IPS DF 6.9 (cell line): ENCODE measurements around the gene MKLN1.

Source experiments
- DNase-seq: peaks from one replicate; pipeline ENCODE4 v3.0.0-alpha.2; 2013; ENCODE audit warnings: low read depth, low spot score
- H3K27ac ChIP-seq: one replicate; pipeline ENCODE4 v1.5.1; 2013; ENCODE audit warnings: low read length, control low read depth
- H3K27me3 ChIP-seq: 2 replicates; pipeline ENCODE4 v1.6.1; 2013; ENCODE audit warnings: mild to moderate bottlenecking, low read length; ENCODE audit not compliant: control insufficient read depth, insufficient read depth
- H3K36me3 ChIP-seq: 2 replicates; pipeline ENCODE4 v1.6.1; 2013; ENCODE audit warnings: low read length; ENCODE audit not compliant: control insufficient read depth, insufficient read depth
- H3K4me1 ChIP-seq: 2 replicates; pipeline ENCODE4 v1.6.1; 2013; ENCODE audit warnings: low read length; ENCODE audit not compliant: control insufficient read depth, insufficient read depth
- H3K4me3 ChIP-seq: 2 replicates; pipeline ENCODE4 v1.5.1; 2013; ENCODE audit warnings: mild to moderate bottlenecking, low read length
- H3K9me3 ChIP-seq: 2 replicates; pipeline ENCODE4 v1.6.1; 2013; ENCODE audit warnings: low read length, inconsistent platforms; ENCODE audit not compliant: control insufficient read depth, insufficient read depth
- WGBS: extraction: QIAGEN DNeasy Blood & Tissue Kit; methylation state at CpG from one replicate; pipeline ENCODE4 v1.1.7; 2013; ENCODE audit warnings: mixed read lengths, missing lambda C conversion rate; ENCODE audit not compliant: insufficient read length, insufficient coverage; 5-methylcytosine and 5-hydroxymethylcytosine counted together

Gene MKLN1

DNA sequence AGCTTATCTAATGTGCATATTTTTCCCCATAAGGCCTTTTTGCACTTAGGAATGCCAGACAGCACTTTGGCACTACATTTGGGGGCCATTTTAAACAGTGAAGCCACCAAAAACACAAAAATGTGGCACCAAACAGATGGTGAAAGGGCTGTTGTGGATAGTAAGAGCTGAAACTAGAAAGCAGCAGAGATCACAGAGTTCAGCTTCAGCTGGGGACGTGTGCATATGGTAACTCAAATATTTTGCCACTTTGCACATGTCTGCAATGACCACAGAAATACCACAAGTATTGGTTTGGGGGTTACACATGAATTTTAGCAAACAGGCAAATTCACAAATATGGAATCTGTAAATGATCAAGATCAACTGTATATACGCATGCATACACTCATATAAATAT lies 155.9 kb downstream of the MKLN1 start:
- DNase-seq: no peak
- no peak overlapping the region for H3K4me3 ChIP-seq
- WGBS: no CpG with 5 or more reads among the region's 2 CpGs
- H3K27ac ChIP-seq: no peak overlapping the region
- H3K9me3 ChIP-seq: no peaks in the 10 kb centered on the region
- no peaks in the 10 kb centered on the region for H3K36me3 ChIP-seq
- no peaks in the 10 kb centered on the region for H3K27me3 ChIP-seq
- no peaks in the 10 kb centered on the region for H3K4me1 ChIP-seq

DNA sequence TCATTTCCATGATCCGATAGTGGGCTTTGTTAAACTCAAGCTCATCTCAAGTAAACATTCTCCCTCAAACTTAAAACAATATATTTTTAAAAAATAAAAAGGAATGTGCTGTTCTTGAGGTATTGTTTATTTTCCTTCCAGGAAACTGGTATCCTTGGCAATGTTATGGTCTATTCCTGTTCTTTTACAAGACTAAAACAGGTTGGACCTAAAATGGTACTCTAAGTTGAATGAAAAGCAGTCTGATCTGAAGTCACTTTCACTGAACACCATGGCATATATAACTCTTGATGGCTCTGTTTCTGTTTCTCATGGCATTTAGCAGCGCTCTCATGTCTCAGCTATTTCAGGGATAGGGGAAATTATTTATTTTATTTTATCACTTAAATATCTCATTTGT lies 158.7 kb downstream of the MKLN1 start:
- H3K36me3 ChIP-seq: no peaks in the 10 kb centered on the region
- H3K4me3 ChIP-seq: no peak overlapping the region
- H3K27me3 ChIP-seq: no peaks in the 10 kb centered on the region
- H3K4me1 ChIP-seq: no peaks in the 10 kb centered on the region
- no peak overlapping the region for H3K27ac ChIP-seq
- no peaks in the 10 kb centered on the region for H3K9me3 ChIP-seq
- DNase-seq: no peak
- no CpG with 5 or more reads among the region's 2 CpGs for WGBS

DNA sequence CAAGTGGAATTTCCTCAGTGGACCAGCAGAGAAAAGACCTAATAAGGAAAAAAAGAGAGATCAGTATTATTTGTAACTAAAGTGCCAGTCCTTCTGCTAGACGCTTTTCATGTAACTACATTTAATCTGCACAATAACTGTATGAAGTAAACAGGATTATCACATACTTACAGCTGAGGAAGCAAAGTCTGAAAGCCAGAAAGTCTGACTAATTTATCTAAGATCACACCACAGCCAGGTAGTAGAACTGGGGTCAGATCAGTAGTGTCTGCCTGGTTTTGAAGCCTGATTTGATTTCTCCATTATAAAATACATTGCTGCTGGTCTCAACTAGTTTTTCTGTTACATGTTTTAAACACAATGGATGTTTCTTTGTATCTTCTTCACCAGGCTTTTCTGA lies 159.5 kb downstream of the MKLN1 start:
- no peaks in the 10 kb centered on the region for H3K4me1 ChIP-seq
- no peak overlapping the region for H3K27ac ChIP-seq
- DNase-seq: no peak
- H3K4me3 ChIP-seq: no peak overlapping the region
- WGBS: no CpG with 5 or more reads among the region's 1 CpG
- no peaks in the 10 kb centered on the region for H3K27me3 ChIP-seq
- H3K9me3 ChIP-seq: no peaks in the 10 kb centered on the region
- no peaks in the 10 kb centered on the region for H3K36me3 ChIP-seq

DNA sequence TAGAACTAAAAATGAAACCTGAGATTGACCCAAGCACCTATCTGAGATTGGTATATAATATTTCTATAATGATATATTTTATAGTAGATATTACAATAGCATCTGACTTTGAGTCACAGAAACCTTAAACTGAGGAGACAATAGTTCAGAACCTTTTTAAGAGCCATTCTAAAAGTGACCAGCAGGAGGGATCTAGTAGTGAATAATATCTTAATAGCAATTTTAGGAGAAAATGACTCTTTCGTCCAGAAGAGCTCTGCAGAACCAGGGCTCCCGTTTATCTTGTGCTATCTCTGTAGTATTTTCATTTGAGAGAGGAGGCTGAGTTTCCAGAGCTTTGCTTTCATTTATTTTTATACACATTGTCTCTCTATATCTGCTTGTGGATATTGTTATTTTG lies 160.7 kb downstream of the MKLN1 start:
- no peak for DNase-seq
- no peaks in the 10 kb centered on the region for H3K9me3 ChIP-seq
- WGBS: no CpG with 5 or more reads among the region's 2 CpGs
- H3K4me3 ChIP-seq: no peak overlapping the region
- no peaks in the 10 kb centered on the region for H3K36me3 ChIP-seq
- no peak overlapping the region for H3K27ac ChIP-seq
- no peaks in the 10 kb centered on the region for H3K27me3 ChIP-seq
- H3K4me1 ChIP-seq: no peaks in the 10 kb centered on the region

DNA sequence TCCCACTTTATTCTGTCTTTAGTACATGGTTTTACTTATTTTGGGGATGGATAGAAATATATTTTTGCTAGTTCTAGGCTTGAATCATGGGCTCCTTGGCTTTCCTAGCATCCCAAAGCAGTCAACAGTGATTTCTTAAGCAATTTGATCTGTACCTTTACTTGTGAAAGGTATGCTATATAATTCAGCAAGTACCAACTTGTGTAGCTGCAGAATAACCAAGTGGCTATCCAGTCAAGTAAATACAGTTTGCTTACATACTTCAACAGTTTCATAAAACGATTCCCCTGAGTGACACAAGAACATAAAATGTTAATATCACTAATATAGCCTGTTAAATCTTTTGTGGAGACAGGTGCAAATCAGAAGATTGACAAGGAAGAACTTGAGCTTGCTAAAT lies 161.5 kb downstream of the MKLN1 start:
- Histone ChIP-seq H3K4me1 (no peaks in the 10 kb centered on the region), H3K27me3 (no peaks in the 10 kb centered on the region), H3K4me3 (no peak overlapping the region), H3K36me3 (no peaks in the 10 kb centered on the region), H3K27ac (no peak overlapping the region), H3K9me3 (no peaks in the 10 kb centered on the region)
- WGBS: no CpG with 5 or more reads among the region's 1 CpG
- DNase-seq: no peak

DNA sequence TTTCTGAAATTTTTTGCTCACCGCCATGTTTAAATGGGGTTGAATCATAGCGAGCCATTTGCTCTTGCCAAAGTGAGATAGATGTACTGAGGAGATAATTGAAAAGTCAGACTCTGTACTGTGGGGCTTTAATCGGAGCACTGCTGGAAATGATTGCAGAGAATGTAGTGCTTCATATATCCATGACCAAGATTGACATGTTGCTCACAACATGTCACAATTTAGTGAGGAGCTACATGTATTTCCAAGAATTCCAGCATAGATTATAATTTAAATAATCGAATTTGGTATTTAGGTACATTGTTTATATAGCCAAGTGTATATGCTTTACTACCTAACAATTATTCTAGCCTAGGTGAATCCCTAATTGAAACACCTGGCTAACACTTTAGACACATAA lies 162.2 kb downstream of the MKLN1 start:
- Histone ChIP-seq H3K27ac (no peak overlapping the region), H3K4me1 (no peaks in the 10 kb centered on the region), H3K36me3 (no peaks in the 10 kb centered on the region), H3K4me3 (no peak overlapping the region), H3K9me3 (no peaks in the 10 kb centered on the region), H3K27me3 (no peaks in the 10 kb centered on the region)
- no peak for DNase-seq
- no CpG with 5 or more reads among the region's 4 CpGs for WGBS

DNA sequence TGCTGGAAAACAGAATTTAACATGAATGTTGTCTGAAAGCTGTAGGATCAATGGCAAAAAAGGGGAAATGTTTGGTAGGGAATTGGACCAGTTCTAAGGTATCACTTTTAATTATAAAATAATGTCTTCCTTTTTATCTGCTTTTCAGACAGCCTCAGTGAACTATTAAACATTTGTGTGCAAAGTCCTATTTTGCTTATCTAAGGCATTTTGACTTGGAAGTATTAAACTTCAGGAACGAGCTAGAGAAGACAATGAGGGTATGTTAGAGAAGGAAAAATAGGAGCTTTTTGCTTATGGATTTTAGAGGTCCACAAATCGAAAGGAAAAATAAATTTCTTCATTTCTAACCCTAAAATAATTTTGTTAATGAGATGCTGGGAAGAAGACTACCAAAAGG lies 165.4 kb downstream of the MKLN1 start:
- Histone ChIP-seq H3K4me1 (no peaks in the 10 kb centered on the region), H3K9me3 (no peaks in the 10 kb centered on the region), H3K4me3 (no peak overlapping the region), H3K27me3 (no peaks in the 10 kb centered on the region), H3K27ac (no peak overlapping the region), H3K36me3 (peaks cover 2% of the 10 kb centered on the region; the same call in 1 of the 2 replicates)
- no CpG with 5 or more reads among the region's 2 CpGs for WGBS
- no peak for DNase-seq

DNA sequence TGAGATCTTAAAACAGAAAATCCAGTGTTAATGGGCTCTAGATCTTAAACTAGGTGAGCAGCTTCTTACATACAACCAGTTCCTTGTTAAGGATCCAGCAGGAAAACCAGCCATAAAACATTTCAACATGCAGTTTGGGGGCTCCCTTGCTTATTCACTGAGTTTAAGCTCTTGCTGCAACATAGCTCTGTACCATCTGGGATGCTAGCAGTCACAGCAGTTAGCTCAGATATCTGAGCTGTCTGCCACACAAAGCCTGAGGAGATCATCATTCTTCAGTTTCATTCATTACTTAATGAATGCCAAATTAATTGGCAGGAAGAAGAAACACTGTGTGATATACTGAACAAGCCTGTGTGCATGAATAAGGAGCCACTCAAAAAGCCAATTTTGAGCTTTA lies 165.9 kb downstream of the MKLN1 start:
- Histone ChIP-seq H3K27me3 (no peaks in the 10 kb centered on the region), H3K4me3 (no peak overlapping the region), H3K4me1 (no peaks in the 10 kb centered on the region), H3K36me3 (peaks cover 5% of the 10 kb centered on the region; the same call in 1 of the 2 replicates), H3K27ac (no peak overlapping the region), H3K9me3 (no peaks in the 10 kb centered on the region)
- no peak for DNase-seq

DNA sequence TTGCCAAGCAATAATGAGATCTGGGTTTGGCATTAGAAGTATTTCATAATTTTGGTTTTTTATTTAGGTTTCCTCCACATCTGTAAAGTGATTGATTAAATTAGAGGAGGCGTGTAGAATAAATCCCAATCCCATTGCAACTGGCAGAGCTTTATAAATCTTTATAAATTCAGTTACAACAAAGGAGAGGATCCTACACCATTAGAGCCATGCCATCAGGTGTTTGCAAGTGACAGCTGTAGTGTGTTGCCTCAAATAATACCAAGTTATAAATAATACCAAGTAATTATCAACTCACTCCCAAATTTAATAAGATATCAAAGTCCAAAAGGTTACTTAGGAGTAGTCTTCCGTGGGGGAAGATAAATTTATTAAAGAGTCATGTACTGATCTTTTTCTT lies 166.5 kb downstream of the MKLN1 start:
- H3K4me1 ChIP-seq: no peaks in the 10 kb centered on the region
- WGBS: no CpG with 5 or more reads among the region's 2 CpGs
- DNase-seq: no peak
- H3K27me3 ChIP-seq: no peaks in the 10 kb centered on the region
- H3K27ac ChIP-seq: no peak overlapping the region
- no peak overlapping the region for H3K4me3 ChIP-seq
- H3K9me3 ChIP-seq: no peaks in the 10 kb centered on the region
- peaks cover 10% of the 10 kb centered on the region; the same call in 1 of the 2 replicates for H3K36me3 ChIP-seq

DNA sequence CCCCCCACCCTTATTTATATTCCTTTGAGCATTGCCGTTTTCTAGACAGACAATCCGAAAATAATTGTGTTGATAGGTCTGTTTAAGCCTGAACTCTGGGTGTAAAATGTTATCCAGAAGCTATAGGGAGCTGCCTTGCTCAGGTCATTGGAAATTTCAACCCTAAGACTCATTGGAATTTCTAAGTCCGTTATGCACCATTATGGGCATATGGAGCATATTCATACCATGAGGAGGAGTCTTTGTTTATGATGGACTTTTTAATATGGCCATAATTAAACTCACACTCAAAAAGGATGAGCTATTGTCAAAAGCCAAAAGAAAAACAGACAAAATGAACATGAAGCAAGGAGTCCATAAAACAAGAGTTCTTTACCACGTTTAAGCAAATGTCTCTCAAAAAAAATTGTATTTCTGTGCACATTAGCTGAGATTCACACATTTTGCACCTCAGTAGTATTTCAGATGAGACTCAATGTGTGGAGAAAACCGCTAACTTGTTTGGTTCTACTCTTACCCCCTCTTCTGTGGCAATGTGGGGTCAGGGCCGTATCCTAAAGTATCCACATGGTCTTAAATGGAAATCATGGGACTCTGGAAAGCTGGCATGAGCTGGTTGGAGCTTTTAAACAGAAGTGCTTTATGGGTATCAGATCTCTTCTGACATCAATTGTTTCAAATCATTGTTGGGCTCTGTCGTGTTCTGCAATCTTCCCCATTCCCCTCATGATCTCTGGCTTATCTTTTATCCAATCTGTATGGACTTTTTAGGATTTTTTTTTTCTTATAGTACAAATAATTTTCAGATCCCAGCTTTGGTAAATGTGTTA lies 168.2 kb downstream of the MKLN1 start:
- peaks cover 20% of the 10 kb centered on the region; the same call in 1 of the 2 replicates for H3K36me3 ChIP-seq

DNA sequence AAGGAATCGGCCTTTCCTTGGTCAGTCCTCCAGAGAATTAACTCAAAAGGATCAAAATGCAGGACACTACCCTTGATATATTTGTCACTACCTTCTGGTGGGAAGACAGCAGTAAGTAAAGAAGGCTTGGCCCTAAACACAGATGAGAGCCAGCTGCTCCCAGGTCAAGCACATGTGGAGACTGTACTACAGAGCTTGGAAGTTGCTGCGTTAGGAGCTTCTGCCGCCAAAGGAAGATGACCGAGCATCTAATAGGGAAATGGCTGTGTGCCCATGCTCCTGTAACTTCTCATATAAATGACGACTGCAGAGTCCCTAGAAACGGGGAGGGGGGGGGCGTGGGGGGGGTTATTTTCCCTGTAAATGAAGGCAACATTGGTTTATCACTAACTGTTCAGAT lies 169.8 kb downstream of the MKLN1 start:
- no peak for DNase-seq
- Histone ChIP-seq H3K27ac (no peak overlapping the region), H3K27me3 (no peaks in the 10 kb centered on the region), H3K9me3 (no peaks in the 10 kb centered on the region), H3K4me1 (no peaks in the 10 kb centered on the region), H3K4me3 (no peak overlapping the region), H3K36me3 (peaks cover 30% of the 10 kb centered on the region)
- no CpG with 5 or more reads among the region's 7 CpGs for WGBS

More for the DNA sequence above, 168.2 kb downstream of the MKLN1 start:
- no CpG with 5 or more reads among the region's 7 CpGs for WGBS
- Histone ChIP-seq H3K4me1 (no peaks in the 10 kb centered on the region), H3K27ac (no peak overlapping the region), H3K9me3 (no peaks in the 10 kb centered on the region), H3K27me3 (no peaks in the 10 kb centered on the region), H3K4me3 (no peak overlapping the region)
- no peak for DNase-seq
